ENCODE results near the gene SH2D3A. TPM values are rescaled to one million over a fixed set of nuclear protein-coding genes. Genes with fewer than 3 reads are reported as not detected.

The SH2D3A gene
- total RNA-seq, 1 experiment from 2014 or later = 30.3 TPM

DNA sequence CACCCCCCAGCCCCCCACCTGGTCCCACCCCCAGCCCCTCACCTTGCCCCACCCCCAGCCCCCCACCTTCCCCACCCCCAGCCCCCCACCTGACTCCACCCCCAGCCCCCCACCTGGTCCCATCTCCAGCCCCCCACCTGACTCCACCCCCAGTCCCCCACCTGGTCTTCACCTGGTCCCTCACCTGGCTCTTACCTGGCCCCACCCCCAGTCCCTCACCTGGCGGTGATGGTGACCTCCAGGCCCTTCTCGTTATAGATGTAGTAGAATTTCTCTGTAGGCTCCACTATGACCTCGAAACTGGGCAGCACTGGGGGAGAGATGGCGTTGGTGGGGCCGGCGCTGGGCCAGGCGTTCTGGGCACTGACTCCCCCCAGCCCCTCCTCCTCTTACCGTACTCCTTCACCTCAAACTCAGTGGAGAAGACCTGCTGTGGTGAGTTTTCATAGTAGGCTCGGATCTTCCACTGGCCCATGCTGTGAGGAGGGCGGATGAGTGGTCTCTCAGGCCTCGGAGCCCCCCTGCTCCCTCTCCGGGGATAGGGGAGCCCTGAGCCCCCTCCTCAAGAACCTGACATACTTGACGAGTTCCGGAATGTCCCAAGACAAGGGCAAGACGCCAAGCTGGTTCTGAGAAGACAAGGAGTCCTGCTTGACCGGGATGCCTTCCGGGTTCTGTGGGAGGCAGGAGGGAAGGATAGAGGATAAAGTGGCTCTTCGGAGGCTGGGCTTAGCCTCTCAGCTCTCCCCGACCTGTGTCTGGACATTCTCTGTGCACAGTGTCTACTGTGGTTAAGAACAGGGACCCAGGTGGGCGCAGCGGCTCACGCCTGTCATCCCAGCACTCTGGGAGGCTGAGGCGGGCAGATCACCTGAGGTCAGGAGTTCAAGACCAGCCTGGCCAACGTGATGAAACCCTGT lies 53.2 kb downstream of the SH2D3A start:
- Mint-ChIP-seq H3K4me3 (no peak overlapping the region), H3K9me3 (peaks cover 8% of the 10 kb centered on the region), H3K27me3 (ENCODE audit: low read depth) (peaks cover 39% of the 10 kb centered on the region), H3K36me3 (no peaks in the 10 kb centered on the region), H3K27ac (no peak overlapping the region), H3K4me1 (peaks cover 20% of the 10 kb centered on the region)
- DNase-seq (ENCODE audit: low spot score) (no peak), ATAC-seq (no peak)
- ChIA-PET POLR2A (no interaction called here), CTCF (no interaction called here)
- TF ChIP-seq, protein P1, sequence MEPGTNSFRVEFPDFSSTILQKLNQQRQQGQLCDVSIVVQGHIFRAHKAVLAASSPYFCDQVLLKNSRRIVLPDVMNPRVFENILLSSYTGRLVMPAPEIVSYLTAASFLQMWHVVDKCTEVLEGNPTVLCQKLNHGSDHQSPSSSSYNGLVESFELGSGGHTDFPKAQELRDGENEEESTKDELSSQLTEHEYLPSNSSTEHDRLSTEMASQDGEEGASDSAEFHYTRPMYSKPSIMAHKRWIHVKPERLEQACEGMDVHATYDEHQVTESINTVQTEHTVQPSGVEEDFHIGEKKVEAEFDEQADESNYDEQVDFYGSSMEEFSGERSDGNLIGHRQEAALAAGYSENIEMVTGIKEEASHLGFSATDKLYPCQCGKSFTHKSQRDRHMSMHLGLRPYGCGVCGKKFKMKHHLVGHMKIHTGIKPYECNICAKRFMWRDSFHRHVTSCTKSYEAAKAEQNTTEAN (CRISPR knock-in tag; IDR thresholded peaks at IDR 0.05) = no peak
- TF ChIP-seq, protein P2, sequence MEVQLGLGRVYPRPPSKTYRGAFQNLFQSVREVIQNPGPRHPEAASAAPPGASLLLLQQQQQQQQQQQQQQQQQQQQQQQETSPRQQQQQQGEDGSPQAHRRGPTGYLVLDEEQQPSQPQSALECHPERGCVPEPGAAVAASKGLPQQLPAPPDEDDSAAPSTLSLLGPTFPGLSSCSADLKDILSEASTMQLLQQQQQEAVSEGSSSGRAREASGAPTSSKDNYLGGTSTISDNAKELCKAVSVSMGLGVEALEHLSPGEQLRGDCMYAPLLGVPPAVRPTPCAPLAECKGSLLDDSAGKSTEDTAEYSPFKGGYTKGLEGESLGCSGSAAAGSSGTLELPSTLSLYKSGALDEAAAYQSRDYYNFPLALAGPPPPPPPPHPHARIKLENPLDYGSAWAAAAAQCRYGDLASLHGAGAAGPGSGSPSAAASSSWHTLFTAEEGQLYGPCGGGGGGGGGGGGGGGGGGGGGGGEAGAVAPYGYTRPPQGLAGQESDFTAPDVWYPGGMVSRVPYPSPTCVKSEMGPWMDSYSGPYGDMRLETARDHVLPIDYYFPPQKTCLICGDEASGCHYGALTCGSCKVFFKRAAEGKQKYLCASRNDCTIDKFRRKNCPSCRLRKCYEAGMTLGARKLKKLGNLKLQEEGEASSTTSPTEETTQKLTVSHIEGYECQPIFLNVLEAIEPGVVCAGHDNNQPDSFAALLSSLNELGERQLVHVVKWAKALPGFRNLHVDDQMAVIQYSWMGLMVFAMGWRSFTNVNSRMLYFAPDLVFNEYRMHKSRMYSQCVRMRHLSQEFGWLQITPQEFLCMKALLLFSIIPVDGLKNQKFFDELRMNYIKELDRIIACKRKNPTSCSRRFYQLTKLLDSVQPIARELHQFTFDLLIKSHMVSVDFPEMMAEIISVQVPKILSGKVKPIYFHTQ (CRISPR knock-in tag; IDR thresholded peaks at IDR 0.05) = no peak
- TF ChIP-seq, protein P3, sequence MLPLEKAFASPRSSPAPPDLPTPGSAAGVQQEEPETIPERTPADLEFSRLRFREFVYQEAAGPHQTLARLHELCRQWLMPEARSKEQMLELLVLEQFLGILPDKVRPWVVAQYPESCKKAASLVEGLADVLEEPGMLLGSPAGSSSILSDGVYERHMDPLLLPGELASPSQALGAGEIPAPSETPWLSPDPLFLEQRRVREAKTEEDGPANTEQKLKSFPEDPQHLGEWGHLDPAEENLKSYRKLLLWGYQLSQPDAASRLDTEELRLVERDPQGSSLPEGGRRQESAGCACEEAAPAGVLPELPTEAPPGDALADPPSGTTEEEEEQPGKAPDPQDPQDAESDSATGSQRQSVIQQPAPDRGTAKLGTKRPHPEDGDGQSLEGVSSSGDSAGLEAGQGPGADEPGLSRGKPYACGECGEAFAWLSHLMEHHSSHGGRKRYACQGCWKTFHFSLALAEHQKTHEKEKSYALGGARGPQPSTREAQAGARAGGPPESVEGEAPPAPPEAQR (CRISPR knock-in tag; IDR thresholded peaks at IDR 0.05) = no peak
- TF ChIP-seq, protein P4, sequence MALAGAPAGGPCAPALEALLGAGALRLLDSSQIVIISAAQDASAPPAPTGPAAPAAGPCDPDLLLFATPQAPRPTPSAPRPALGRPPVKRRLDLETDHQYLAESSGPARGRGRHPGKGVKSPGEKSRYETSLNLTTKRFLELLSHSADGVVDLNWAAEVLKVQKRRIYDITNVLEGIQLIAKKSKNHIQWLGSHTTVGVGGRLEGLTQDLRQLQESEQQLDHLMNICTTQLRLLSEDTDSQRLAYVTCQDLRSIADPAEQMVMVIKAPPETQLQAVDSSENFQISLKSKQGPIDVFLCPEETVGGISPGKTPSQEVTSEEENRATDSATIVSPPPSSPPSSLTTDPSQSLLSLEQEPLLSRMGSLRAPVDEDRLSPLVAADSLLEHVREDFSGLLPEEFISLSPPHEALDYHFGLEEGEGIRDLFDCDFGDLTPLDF (CRISPR knock-in tag; IDR thresholded peaks at IDR 0.05) = no peak
- TF ChIP-seq ATF1 (CRISPR knock-in tag; IDR thresholded peaks at IDR 0.05) (no peak), CREM (CRISPR knock-in tag; IDR thresholded peaks at IDR 0.05) (no peak), CREB1 (CRISPR knock-in tag; IDR thresholded peaks at IDR 0.05) (no peak)
- TF ChIP-seq, protein P5, sequence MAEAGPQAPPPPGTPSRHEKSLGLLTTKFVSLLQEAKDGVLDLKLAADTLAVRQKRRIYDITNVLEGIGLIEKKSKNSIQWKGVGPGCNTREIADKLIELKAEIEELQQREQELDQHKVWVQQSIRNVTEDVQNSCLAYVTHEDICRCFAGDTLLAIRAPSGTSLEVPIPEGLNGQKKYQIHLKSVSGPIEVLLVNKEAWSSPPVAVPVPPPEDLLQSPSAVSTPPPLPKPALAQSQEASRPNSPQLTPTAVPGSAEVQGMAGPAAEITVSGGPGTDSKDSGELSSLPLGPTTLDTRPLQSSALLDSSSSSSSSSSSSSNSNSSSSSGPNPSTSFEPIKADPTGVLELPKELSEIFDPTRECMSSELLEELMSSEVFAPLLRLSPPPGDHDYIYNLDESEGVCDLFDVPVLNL (CRISPR knock-in tag; IDR thresholded peaks at IDR 0.05; ENCODE audit: borderline replicate concordance, low read depth) = no peak
- TF ChIP-seq, protein P6, sequence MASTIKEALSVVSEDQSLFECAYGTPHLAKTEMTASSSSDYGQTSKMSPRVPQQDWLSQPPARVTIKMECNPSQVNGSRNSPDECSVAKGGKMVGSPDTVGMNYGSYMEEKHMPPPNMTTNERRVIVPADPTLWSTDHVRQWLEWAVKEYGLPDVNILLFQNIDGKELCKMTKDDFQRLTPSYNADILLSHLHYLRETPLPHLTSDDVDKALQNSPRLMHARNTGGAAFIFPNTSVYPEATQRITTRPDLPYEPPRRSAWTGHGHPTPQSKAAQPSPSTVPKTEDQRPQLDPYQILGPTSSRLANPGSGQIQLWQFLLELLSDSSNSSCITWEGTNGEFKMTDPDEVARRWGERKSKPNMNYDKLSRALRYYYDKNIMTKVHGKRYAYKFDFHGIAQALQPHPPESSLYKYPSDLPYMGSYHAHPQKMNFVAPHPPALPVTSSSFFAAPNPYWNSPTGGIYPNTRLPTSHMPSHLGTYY (CRISPR knock-in tag; IDR thresholded peaks at IDR 0.05) = no peak
- TF ChIP-seq, protein P7, sequence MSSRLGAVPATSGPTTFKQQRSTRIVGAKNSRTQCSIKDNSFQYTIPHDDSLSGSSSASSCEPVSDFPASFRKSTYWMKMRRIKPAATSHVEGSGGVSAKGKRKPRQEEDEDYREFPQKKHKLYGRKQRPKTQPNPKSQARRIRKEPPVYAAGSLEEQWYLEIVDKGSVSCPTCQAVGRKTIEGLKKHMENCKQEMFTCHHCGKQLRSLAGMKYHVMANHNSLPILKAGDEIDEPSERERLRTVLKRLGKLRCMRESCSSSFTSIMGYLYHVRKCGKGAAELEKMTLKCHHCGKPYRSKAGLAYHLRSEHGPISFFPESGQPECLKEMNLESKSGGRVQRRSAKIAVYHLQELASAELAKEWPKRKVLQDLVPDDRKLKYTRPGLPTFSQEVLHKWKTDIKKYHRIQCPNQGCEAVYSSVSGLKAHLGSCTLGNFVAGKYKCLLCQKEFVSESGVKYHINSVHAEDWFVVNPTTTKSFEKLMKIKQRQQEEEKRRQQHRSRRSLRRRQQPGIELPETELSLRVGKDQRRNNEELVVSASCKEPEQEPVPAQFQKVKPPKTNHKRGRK (CRISPR knock-in tag; IDR thresholded peaks at IDR 0.05; ENCODE audit: borderline replicate concordance) = no peak
- TF ChIP-seq, protein P8, sequence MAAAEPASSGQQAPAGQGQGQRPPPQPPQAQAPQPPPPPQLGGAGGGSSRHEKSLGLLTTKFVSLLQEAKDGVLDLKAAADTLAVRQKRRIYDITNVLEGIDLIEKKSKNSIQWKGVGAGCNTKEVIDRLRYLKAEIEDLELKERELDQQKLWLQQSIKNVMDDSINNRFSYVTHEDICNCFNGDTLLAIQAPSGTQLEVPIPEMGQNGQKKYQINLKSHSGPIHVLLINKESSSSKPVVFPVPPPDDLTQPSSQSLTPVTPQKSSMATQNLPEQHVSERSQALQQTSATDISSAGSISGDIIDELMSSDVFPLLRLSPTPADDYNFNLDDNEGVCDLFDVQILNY (CRISPR knock-in tag; IDR thresholded peaks at IDR 0.05) = no peak
- TF ChIP-seq, protein P9, sequence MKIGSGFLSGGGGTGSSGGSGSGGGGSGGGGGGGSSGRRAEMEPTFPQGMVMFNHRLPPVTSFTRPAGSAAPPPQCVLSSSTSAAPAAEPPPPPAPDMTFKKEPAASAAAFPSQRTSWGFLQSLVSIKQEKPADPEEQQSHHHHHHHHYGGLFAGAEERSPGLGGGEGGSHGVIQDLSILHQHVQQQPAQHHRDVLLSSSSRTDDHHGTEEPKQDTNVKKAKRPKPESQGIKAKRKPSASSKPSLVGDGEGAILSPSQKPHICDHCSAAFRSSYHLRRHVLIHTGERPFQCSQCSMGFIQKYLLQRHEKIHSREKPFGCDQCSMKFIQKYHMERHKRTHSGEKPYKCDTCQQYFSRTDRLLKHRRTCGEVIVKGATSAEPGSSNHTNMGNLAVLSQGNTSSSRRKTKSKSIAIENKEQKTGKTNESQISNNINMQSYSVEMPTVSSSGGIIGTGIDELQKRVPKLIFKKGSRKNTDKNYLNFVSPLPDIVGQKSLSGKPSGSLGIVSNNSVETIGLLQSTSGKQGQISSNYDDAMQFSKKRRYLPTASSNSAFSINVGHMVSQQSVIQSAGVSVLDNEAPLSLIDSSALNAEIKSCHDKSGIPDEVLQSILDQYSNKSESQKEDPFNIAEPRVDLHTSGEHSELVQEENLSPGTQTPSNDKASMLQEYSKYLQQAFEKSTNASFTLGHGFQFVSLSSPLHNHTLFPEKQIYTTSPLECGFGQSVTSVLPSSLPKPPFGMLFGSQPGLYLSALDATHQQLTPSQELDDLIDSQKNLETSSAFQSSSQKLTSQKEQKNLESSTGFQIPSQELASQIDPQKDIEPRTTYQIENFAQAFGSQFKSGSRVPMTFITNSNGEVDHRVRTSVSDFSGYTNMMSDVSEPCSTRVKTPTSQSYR (CRISPR knock-in tag; IDR thresholded peaks at IDR 0.05) = no peak
